Peyer's patch (tissue), 4 donors: ENCODE measurements around the gene BIN2.

ENCODE experiments used
- POLR2A ChIP-seq, 2 donors: fragments of 450-650 bp; IDR thresholded peaks; one replicate each; pipeline ENCODE4 v1.5.1; 2017; ENCODE audit warnings: antibody characterized with exemption in 2 of 2, mild to moderate bottlenecking in 2 of 2, moderate library complexity in 2 of 2
- TF ChIP-seq, protein P1 (sequence below), 6 experiments: fragments of 450-650 bp in 4 of 6; fragments of 200-600 bp in 2 of 6; sonication (generic) in 1 of 6; IDR thresholded peaks; one replicate each; pipeline ENCODE4 v1.5.1; 2017 to 2019; ENCODE audit warnings: antibody characterized with exemption in 6 of 6, mild to moderate bottlenecking in 3 of 6, moderate library complexity in 1 of 6

DNA sequence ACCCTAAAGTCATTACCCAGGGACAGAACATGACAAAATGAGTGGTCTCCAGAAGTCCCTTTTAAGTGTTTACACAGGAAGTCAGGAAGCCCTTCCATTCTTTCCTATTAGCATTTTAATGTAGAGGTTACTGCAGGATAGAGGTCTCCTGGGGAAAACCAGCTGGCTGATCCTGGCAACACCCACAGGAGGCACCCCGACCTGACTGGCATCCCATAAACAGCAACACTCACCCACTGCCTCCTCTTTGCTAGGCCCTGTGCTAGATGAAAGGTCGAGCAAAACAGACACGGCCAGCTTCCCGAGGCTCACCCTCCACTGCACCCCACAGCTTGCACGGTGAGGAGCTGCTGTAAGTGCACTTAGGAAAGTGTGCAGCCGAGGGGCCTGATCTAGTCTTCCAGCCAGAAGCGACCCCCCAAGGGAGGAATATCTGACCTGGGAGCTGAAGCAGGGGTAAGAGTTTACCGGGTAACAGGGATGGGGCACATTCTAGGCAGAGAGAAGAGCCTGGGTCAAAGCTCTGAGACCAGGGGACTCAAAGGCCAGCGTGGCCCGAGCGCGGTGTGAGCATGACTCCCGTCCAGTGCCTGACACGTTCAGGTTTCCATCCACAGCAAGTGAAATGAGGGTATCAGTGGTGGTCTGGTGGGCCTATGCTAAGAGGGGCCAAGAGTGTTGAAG, 76.3 kb downstream of the BIN2 start:
- TF ChIP-seq, protein P1, sequence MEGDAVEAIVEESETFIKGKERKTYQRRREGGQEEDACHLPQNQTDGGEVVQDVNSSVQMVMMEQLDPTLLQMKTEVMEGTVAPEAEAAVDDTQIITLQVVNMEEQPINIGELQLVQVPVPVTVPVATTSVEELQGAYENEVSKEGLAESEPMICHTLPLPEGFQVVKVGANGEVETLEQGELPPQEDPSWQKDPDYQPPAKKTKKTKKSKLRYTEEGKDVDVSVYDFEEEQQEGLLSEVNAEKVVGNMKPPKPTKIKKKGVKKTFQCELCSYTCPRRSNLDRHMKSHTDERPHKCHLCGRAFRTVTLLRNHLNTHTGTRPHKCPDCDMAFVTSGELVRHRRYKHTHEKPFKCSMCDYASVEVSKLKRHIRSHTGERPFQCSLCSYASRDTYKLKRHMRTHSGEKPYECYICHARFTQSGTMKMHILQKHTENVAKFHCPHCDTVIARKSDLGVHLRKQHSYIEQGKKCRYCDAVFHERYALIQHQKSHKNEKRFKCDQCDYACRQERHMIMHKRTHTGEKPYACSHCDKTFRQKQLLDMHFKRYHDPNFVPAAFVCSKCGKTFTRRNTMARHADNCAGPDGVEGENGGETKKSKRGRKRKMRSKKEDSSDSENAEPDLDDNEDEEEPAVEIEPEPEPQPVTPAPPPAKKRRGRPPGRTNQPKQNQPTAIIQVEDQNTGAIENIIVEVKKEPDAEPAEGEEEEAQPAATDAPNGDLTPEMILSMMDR (IDR thresholded peaks at IDR 0.05) = no peak
- no peak for TF ChIP-seq POLR2A (IDR thresholded peaks at IDR 0.05)
